Panc1 (cell line): Measurements from ENCODE around the gene APMAP. TPM values are rescaled to one million over a fixed set of nuclear protein-coding genes. Genes with fewer than 3 reads are reported as not detected.

Experiments
- ATAC-seq: fragments of 200-7000 bp; cut with Tn5 transposase; 2 replicates; pipeline ENCODE4 v1.9.1; 2020; ENCODE audit warnings: mild to moderate bottlenecking, moderate library complexity
- BruUV-seq: library from RNA; stranded (reverse); fragments of 400-500 nt; replicated peaks from 2 replicates; lab custom pipeline; 2021; lab: Mats Ljungman, UMichigan
- CTCF ChIA-PET: fragments of 300-600 bp; sonication (Branson Sonifier 250); formaldehyde crosslinking; loops from one replicate; lab custom pipeline; 2022; ENCODE audit warnings: antibody characterized with exemption; lab: Charles Lee
- POLR2A ChIA-PET: fragments of 300-600 bp; sonication (Branson Sonifier 250); formaldehyde crosslinking; loops from one replicate; lab custom pipeline; 2022; ENCODE audit warnings: antibody characterized with exemption; lab: Charles Lee
- DNase-seq: peaks from one replicate; pipeline ENCODE4 v3.0.0-alpha.2; 2010; ENCODE audit warnings: low read depth, low spot score
- H3K27ac ChIP-seq: 2 replicates; pipeline ENCODE4 v1.5.1; 2011; ENCODE audit warnings: mild to moderate bottlenecking, low read length, inconsistent platforms
- H3K27me3 ChIP-seq: fragments of 200-500 bp; sonication (Bioruptor generic); 2 replicates; pipeline ENCODE4 v1.6.0; 2014; ENCODE audit warnings: low read length, inconsistent platforms; ENCODE audit not compliant: control insufficient read depth, insufficient read depth
- H3K36me3 ChIP-seq: fragments of 200-500 bp; sonication (Bioruptor generic); 2 replicates; pipeline ENCODE4 v1.5.1; 2014; ENCODE audit warnings: inconsistent platforms, mild to moderate bottlenecking, low read length, moderate library complexity; ENCODE audit not compliant: control insufficient read depth, insufficient read depth
- H3K4me1 ChIP-seq: 2 replicates; pipeline ENCODE4 v1.5.1; 2011; ENCODE audit warnings: inconsistent platforms, mild to moderate bottlenecking, low read length, moderate library complexity; ENCODE audit not compliant: control insufficient read depth, insufficient read depth
- H3K4me3 ChIP-seq, 2 experiments: 2 replicates each; pipeline ENCODE4 v1.5.1; 2011 to 2012; ENCODE audit warnings: low read depth in 2 of 2, low read length in 2 of 2, mild to moderate bottlenecking in 2 of 2, inconsistent platforms in 1 of 2, moderate library complexity in 1 of 2
- H3K9me3 ChIP-seq: fragments of 200-500 bp; sonication (Bioruptor generic); 2 replicates; pipeline ENCODE4 v1.5.1; 2014; ENCODE audit warnings: low read depth, mild to moderate bottlenecking, inconsistent platforms, low read length, moderate library complexity; ENCODE audit not compliant: control insufficient read depth, insufficient read depth
- POLR2AphosphoS5 ChIP-seq: IDR thresholded peaks from 2 replicates; pipeline ENCODE4 v1.6.1; 2012; ENCODE audit warnings: mild to moderate bottlenecking, low read depth, low read length, moderate library complexity
- SIN3A ChIP-seq: IDR thresholded peaks from 2 replicates; pipeline ENCODE4 v1.6.1; 2012; ENCODE audit warnings: low read depth, mild to moderate bottlenecking, low read length, moderate library complexity, borderline replicate concordance; ENCODE audit not compliant: insufficient read depth
- TCF7L2 ChIP-seq: IDR thresholded peaks from 2 replicates; pipeline ENCODE4 v1.6.1; 2011; ENCODE audit warnings: mild to moderate bottlenecking, low read depth, low read length, inconsistent platforms
- in situ Hi-C: cut with HindIII; loops from 2 replicates; pipeline ENCODE4 v1.10.0; 2016; ENCODE audit warnings: low sequenced_read_pairs, low pct_unique_long_range_greater_than_20kb
- intact Hi-C: fragments of 100-400 bp; cut with micrococcal nuclease; formaldehyde crosslinking; loops from one replicate; pipeline ENCODE4 v1.10.0; 2022; ENCODE audit not compliant: unreplicated experiment
- total RNA-seq: library from RNA; stranded (reverse); gene quantifications from one replicate; pipeline ENCODE4 v1.2.1, GENCODE V29; 2021; ENCODE audit not compliant: unreplicated experiment
- TF ChIP-seq, protein P1 (sequence below): fragments of 450-650 bp; IDR thresholded peaks from 2 replicates; pipeline ENCODE4 v1.5.1; 2017; ENCODE audit warnings: mild to moderate bottlenecking
- TF ChIP-seq, protein P2 (sequence below), 2 experiments: IDR thresholded peaks; 2 replicates each; pipeline ENCODE4 v1.6.1; 2011 to 2012; ENCODE audit warnings: low read depth in 2 of 2, control low read depth in 1 of 2, low read length in 1 of 2, mild to moderate bottlenecking in 1 of 2, moderate library complexity in 1 of 2; ENCODE audit not compliant: insufficient read depth in 1 of 2

The APMAP gene
- total RNA-seq, 1 experiment from 2014 or later = 165 TPM

DNA sequence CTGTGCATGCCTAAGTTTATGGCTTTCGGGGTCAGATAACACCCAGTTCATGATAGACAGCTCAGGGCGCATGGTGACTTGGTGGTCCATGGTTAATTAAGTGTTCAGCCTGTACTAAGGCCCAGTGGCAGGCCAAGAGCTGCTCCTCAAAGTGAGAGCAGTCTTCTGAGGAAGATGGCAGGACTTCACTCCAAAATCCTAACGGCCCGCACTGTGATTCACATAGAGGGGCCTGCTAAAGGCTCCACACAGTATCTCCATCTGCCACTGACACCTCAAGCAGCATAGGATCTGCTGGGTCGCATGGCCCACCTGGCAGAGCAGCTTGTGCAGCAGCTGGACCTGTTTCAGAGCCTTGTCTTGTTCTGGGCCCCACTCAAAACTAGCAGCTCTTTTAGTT lies 54.1 kb downstream of the APMAP start:
- no peak for TF ChIP-seq POLR2AphosphoS5
- TF ChIP-seq, protein P1, sequence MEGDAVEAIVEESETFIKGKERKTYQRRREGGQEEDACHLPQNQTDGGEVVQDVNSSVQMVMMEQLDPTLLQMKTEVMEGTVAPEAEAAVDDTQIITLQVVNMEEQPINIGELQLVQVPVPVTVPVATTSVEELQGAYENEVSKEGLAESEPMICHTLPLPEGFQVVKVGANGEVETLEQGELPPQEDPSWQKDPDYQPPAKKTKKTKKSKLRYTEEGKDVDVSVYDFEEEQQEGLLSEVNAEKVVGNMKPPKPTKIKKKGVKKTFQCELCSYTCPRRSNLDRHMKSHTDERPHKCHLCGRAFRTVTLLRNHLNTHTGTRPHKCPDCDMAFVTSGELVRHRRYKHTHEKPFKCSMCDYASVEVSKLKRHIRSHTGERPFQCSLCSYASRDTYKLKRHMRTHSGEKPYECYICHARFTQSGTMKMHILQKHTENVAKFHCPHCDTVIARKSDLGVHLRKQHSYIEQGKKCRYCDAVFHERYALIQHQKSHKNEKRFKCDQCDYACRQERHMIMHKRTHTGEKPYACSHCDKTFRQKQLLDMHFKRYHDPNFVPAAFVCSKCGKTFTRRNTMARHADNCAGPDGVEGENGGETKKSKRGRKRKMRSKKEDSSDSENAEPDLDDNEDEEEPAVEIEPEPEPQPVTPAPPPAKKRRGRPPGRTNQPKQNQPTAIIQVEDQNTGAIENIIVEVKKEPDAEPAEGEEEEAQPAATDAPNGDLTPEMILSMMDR = no peak
- Histone ChIP-seq H3K27ac (no peak overlapping the region), H3K27me3 (no peaks in the 10 kb centered on the region), H3K36me3 (no peaks in the 10 kb centered on the region), H3K9me3 (no peaks in the 10 kb centered on the region), H3K4me3 (no peak overlapping the region), H3K4me1 (no peaks in the 10 kb centered on the region)
- ATAC-seq (no peak), DNase-seq (no peak)
- POLR2A ChIA-PET = no interaction called here
- in situ Hi-C loops = no loop called here
- CTCF ChIA-PET = no interaction called here
- intact Hi-C loops = no loop called here
- no TSS peak for BruUV-seq

DNA sequence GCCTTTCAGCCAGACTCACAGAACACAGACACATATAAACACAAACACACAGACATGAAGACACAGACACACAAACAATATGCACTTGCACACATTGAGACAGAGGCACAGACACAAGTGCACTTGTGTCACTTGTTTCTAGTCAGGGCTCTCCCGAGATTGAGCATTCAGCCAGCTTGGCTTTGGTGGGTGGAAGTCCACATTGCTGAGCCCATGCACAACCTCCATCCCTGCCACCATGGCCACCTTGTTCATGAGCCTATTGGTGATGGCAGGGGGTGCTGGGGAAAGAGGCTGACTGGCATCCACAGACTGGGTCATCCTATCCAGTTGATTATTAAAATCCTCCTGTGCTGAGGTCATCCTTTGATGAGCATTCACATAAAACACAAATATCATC lies 55.0 kb downstream of the APMAP start:
- POLR2A ChIA-PET = no interaction called here
- DNase-seq (no peak), ATAC-seq (no peak)
- no TSS peak for BruUV-seq
- Histone ChIP-seq H3K27ac (no peak overlapping the region), H3K9me3 (no peaks in the 10 kb centered on the region), H3K27me3 (no peaks in the 10 kb centered on the region), H3K36me3 (no peaks in the 10 kb centered on the region), H3K4me3 (no peak overlapping the region), H3K4me1 (no peaks in the 10 kb centered on the region)
- in situ Hi-C loops = no loop called here
- CTCF ChIA-PET = no interaction called here
- TF ChIP-seq TCF7L2 = no peak
- TF ChIP-seq, protein P2, sequence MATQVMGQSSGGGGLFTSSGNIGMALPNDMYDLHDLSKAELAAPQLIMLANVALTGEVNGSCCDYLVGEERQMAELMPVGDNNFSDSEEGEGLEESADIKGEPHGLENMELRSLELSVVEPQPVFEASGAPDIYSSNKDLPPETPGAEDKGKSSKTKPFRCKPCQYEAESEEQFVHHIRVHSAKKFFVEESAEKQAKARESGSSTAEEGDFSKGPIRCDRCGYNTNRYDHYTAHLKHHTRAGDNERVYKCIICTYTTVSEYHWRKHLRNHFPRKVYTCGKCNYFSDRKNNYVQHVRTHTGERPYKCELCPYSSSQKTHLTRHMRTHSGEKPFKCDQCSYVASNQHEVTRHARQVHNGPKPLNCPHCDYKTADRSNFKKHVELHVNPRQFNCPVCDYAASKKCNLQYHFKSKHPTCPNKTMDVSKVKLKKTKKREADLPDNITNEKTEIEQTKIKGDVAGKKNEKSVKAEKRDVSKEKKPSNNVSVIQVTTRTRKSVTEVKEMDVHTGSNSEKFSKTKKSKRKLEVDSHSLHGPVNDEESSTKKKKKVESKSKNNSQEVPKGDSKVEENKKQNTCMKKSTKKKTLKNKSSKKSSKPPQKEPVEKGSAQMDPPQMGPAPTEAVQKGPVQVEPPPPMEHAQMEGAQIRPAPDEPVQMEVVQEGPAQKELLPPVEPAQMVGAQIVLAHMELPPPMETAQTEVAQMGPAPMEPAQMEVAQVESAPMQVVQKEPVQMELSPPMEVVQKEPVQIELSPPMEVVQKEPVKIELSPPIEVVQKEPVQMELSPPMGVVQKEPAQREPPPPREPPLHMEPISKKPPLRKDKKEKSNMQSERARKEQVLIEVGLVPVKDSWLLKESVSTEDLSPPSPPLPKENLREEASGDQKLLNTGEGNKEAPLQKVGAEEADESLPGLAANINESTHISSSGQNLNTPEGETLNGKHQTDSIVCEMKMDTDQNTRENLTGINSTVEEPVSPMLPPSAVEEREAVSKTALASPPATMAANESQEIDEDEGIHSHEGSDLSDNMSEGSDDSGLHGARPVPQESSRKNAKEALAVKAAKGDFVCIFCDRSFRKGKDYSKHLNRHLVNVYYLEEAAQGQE (IDR thresholded peaks at IDR 0.05; ENCODE audit: insufficient read depth in 1 of 2, low read depth in 2 of 2, low read length in 1 of 2) = no peak
- no peak for TF ChIP-seq SIN3A
- no peak for TF ChIP-seq POLR2AphosphoS5
- TF ChIP-seq, protein P1 = no peak
- intact Hi-C loops = no loop called here
